Calu3 (cell line): ENCODE data around the gene OGFOD3. TPM values are rescaled to one million over a fixed set of nuclear protein-coding genes. Genes with fewer than 3 reads are reported as not detected.

Source experiments
- BruUV-seq: library from RNA; stranded (reverse); fragments of 400-500 nt; replicated peaks from 2 replicates; lab custom pipeline; 2021; lab: Mats Ljungman, UMichigan
- CTCF ChIA-PET: fragments of 300-600 bp; sonication (Branson Sonifier 250); formaldehyde crosslinking; loops from one replicate; lab custom pipeline; 2022; ENCODE audit warnings: antibody characterized with exemption; lab: Charles Lee
- DNase-seq: peaks from one replicate; pipeline ENCODE4 v3.0.0; 2022
- H3K27ac Mint-ChIP-seq: one replicate; pipeline ENCODE4 v1.8.0; 2022; ENCODE audit warnings: mixed read lengths; ENCODE audit not compliant: unreplicated experiment
- H3K27me3 Mint-ChIP-seq: one replicate; pipeline ENCODE4 v1.8.0; 2022; ENCODE audit warnings: mixed read lengths; ENCODE audit not compliant: unreplicated experiment
- H3K36me3 Mint-ChIP-seq: one replicate; pipeline ENCODE4 v1.8.0; 2022; ENCODE audit warnings: mild to moderate bottlenecking, moderate library complexity, mixed read lengths; ENCODE audit not compliant: insufficient read depth, unreplicated experiment
- H3K4me1 Mint-ChIP-seq: one replicate; pipeline ENCODE4 v1.8.0; 2022; ENCODE audit warnings: mild to moderate bottlenecking, low read depth, mixed read lengths; ENCODE audit not compliant: unreplicated experiment
- H3K4me3 Mint-ChIP-seq: one replicate; pipeline ENCODE4 v1.8.0; 2022; ENCODE audit warnings: mild to moderate bottlenecking, low read depth, moderate library complexity, mixed read lengths; ENCODE audit not compliant: unreplicated experiment
- H3K9me3 Mint-ChIP-seq: one replicate; pipeline ENCODE4 v1.8.0; 2022; ENCODE audit warnings: low read depth, mixed read lengths; ENCODE audit not compliant: unreplicated experiment
- intact Hi-C: fragments of 100-400 bp; cut with micrococcal nuclease; formaldehyde crosslinking; loops from one replicate; pipeline ENCODE4 v1.10.0; 2022; ENCODE audit not compliant: unreplicated experiment
- total RNA-seq: library from RNA; stranded (reverse); gene quantifications from 2 replicates; pipeline ENCODE4 v1.2.3, GENCODE V29; 2022
- TF ChIP-seq, protein P1 (sequence below): fragments of 200-600 bp; IDR thresholded peaks from one replicate; pipeline ENCODE4 v1.8.0; 2022; ENCODE audit warnings: antibody characterized with exemption; ENCODE audit not compliant: unreplicated experiment

The OGFOD3 gene
- total RNA-seq, 1 experiment from 2014 or later, result 29.0 TPM

DNA sequence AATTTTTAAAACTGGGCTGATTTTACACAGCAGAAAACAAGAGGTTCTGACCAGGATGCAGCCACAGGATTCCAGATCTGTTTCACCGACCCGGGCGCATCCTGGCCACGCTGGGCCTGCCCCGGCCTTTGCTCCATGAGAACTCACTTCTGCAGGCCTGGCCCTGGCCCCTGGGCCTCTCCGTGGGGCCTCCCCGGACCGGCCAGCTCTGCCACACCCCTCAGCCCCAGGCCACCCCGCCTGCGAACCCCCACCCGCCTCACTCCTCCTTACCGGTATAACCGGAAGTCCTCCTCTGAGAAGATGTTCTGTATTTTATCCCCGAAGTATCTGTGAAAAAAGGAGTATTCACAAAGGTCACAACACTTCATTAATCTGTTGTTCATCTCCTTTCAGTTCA, 13.3 kb downstream of the OGFOD3 start:
- TF ChIP-seq, protein P1, sequence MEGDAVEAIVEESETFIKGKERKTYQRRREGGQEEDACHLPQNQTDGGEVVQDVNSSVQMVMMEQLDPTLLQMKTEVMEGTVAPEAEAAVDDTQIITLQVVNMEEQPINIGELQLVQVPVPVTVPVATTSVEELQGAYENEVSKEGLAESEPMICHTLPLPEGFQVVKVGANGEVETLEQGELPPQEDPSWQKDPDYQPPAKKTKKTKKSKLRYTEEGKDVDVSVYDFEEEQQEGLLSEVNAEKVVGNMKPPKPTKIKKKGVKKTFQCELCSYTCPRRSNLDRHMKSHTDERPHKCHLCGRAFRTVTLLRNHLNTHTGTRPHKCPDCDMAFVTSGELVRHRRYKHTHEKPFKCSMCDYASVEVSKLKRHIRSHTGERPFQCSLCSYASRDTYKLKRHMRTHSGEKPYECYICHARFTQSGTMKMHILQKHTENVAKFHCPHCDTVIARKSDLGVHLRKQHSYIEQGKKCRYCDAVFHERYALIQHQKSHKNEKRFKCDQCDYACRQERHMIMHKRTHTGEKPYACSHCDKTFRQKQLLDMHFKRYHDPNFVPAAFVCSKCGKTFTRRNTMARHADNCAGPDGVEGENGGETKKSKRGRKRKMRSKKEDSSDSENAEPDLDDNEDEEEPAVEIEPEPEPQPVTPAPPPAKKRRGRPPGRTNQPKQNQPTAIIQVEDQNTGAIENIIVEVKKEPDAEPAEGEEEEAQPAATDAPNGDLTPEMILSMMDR, result no peak
- intact Hi-C loops, result no loop called here
- no peak overlapping the region for H3K27ac Mint-ChIP-seq
- H3K4me3 Mint-ChIP-seq, result no peak overlapping the region
- peaks cover 16% of the 10 kb centered on the region for H3K36me3 Mint-ChIP-seq
- peaks cover 8% of the 10 kb centered on the region for H3K4me1 Mint-ChIP-seq
- BruUV-seq, result no TSS peak
- CTCF ChIA-PET, result no interaction called here
- H3K9me3 Mint-ChIP-seq, result no peaks in the 10 kb centered on the region
- DNase-seq, result no peak
- no peaks in the 10 kb centered on the region for H3K27me3 Mint-ChIP-seq

DNA sequence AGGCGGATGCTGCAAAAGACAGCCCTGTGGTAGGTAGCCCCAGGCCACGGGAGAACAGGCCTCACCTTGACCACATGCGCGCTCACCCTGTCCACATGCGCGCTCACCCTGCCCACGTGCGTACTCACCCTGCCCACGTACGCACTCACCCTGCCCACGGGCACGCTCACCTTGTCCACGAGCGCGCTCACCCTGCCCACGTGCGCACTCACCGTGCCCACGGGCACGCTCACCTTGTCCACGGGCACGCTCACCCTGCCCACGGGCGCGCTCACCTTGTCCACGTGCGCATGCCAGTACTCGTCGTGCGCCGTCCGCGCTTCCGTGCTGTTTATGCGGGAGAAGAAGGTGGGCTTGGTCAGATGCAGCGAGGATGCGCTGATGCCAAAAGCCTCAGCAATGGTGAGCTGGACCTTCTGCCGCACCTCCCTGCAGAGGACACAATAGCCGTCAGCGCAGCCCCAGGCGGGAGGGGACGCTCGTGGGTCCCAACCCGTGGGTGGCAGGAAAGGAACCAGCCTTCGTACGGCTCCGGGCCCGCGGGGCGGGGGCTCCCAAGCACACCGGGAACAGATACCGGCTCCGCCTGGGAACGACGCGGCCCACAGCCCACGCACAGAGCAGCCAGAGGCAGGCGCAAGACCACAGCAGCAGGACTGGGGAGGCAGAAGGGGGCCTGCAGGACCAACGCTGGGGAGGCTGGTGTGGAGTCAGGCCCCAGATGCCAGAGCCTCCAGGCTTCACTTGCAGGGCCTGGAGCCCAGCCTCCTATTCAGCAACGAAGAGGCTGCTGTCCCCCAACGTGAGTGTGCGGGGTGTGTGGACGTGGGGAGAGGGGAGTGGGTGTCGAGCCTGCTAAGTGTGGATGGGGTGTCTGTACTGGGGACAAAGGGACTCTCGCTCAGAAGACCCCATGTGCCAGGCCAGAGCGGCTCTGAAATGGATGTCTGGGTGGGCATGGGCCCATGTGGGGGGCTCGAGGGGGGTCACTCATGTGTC, 14.4 kb downstream of the OGFOD3 start:
- Mint-ChIP-seq H3K27ac (no peak overlapping the region), H3K4me3 (no peak overlapping the region), H3K4me1 (peaks cover 8% of the 10 kb centered on the region), H3K27me3 (no peaks in the 10 kb centered on the region), H3K9me3 (no peaks in the 10 kb centered on the region), H3K36me3 (peaks cover 16% of the 10 kb centered on the region)
- BruUV-seq, result no TSS peak
- intact Hi-C loops, result no loop called here
- CTCF ChIA-PET, result no interaction called here
- no peak for DNase-seq
- TF ChIP-seq, protein P1, result no peak

DNA sequence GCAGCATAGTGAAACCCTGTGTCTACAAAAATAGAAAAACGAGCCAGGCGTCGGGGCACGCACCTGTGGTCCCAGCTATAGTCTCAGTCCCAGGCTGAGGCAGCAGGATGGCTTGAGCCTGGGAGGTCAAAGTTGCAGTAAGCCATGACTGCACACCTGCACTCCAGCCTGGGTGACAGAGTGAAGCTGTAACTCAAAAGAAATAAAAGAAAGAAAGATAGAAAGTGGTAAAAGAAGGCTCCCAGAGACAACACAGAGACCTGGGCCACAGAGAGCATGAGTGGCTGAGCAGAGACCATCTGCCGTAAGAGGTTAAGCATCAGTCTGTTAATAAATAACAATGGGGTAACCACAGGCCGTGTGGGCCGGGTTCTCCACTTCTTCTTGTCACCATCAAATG, 15.5 kb downstream of the OGFOD3 start:
- CTCF ChIA-PET, result no interaction called here
- BruUV-seq, result no TSS peak
- Mint-ChIP-seq H3K27ac (no peak overlapping the region), H3K4me1 (peaks cover 8% of the 10 kb centered on the region), H3K9me3 (no peaks in the 10 kb centered on the region), H3K27me3 (no peaks in the 10 kb centered on the region), H3K4me3 (no peak overlapping the region), H3K36me3 (peaks cover 16% of the 10 kb centered on the region)
- intact Hi-C loops, result no loop called here
- DNase-seq, result no peak
- TF ChIP-seq, protein P1, result no peak

DNA sequence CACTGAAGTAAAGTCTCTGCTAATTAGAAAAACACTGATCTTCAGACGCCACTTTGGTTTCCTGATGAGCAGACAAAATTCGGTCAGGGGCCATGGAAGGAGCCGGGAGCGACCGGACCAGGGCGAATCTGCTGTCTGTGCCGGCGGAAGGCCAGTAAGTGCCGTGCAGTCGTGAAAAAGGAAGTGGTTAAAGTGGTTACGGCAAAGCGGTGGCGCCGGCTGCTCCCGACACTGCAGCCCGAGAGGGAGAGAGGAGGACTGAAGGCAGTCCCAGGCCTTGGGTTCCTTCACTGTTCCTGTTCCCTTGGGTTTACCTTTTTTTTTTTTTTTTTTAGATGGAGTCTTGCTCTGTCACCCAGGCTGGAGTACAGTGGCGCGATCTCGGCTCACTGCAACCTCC, 17.6 kb downstream of the OGFOD3 start:
- Mint-ChIP-seq H3K27ac (no peak overlapping the region), H3K36me3 (peaks cover 16% of the 10 kb centered on the region), H3K4me1 (peaks cover 8% of the 10 kb centered on the region), H3K9me3 (no peaks in the 10 kb centered on the region), H3K4me3 (no peak overlapping the region), H3K27me3 (no peaks in the 10 kb centered on the region)
- intact Hi-C loops, result no loop called here
- BruUV-seq, result no TSS peak
- CTCF ChIA-PET, result interaction anchor here (0.7 kb wide), 1 partner anchor 144 kb away, joined by 5 read pairs; no protein-coding TSS in a partner anchor
- no peak for DNase-seq
- TF ChIP-seq, protein P1, result no peak
